ENCODE measurements around the gene NPTX1.

The NPTX1 gene

GRCh38 chr17:80503921-80504320, 27.5 kb upstream of the NPTX1 start:
- DNase-seq (ENCODE audit: low read depth): no peak
- H3K4me3 ChIP-seq (ENCODE audit: control insufficient read depth, low read depth, low read length): no peak overlapping the region
- TF ChIP-seq, protein P1, sequence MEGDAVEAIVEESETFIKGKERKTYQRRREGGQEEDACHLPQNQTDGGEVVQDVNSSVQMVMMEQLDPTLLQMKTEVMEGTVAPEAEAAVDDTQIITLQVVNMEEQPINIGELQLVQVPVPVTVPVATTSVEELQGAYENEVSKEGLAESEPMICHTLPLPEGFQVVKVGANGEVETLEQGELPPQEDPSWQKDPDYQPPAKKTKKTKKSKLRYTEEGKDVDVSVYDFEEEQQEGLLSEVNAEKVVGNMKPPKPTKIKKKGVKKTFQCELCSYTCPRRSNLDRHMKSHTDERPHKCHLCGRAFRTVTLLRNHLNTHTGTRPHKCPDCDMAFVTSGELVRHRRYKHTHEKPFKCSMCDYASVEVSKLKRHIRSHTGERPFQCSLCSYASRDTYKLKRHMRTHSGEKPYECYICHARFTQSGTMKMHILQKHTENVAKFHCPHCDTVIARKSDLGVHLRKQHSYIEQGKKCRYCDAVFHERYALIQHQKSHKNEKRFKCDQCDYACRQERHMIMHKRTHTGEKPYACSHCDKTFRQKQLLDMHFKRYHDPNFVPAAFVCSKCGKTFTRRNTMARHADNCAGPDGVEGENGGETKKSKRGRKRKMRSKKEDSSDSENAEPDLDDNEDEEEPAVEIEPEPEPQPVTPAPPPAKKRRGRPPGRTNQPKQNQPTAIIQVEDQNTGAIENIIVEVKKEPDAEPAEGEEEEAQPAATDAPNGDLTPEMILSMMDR (IDR thresholded peaks at IDR 0.05; ENCODE audit: control insufficient read depth, insufficient read depth, low read depth, low read length, missing control alignments): no peak

- H3K4me3 ChIP-seq (ENCODE audit: control insufficient read depth, low read depth, low read length): no peak overlapping the region
- no peak for DNase-seq (ENCODE audit: low read depth)
- TF ChIP-seq, protein P1 (IDR thresholded peaks at IDR 0.05; ENCODE audit: control insufficient read depth, insufficient read depth, low read depth, low read length, missing control alignments): no peak
These were observed 26.6 kb upstream of the NPTX1 start for GRCh38 chr17:80503031-80503430.

GRCh38 chr17:80502578-80502877, 26.1 kb upstream of the NPTX1 start:
- DNase-seq (ENCODE audit: low read depth): no peak
- no peak overlapping the region for H3K4me3 ChIP-seq (ENCODE audit: control insufficient read depth, low read depth, low read length)
- TF ChIP-seq, protein P1 (IDR thresholded peaks at IDR 0.05; ENCODE audit: control insufficient read depth, insufficient read depth, low read depth, low read length, missing control alignments): no peak

DNA sequence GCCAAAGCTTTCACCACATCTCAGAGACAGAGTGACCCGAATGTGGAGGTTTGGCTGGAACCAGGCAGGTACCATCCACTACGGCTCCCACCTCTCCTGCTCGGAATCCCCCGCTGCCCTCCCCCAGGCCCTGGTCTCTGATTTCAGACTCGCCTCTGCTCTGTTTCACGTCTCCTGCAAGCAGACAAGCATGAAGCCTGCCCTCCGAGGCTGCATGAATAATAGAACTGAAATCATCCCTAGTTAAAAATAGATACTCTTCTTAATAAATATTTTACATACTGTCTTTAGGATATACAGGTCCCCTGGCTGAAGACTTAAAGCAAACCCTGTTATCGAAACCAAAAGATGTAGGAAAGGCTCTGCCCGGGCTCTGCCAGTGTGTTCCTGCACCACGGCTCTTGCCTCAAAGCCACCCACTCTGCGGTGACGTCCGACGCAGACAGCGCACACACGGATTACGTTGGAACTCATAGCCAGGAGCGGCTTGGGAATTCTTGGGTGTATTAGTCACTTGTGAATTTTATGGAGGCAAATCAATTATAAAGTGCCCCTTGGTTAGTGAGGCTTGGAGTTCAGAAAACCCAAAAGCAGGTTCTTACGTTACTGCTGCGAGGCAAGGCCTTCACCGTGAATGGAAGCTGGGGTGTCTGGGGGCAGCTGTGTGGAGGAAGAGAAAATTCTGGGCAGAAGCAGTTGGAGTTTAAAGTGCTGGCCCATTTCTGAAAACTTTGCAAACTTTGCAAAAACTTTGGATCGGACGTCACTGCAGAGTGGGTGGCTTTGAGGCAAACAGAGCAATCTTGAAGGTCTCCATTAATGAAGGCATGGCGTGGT, 25.6 kb upstream of the NPTX1 start:
- TF ChIP-seq, protein P1 (IDR thresholded peaks at IDR 0.05; ENCODE audit: control insufficient read depth, insufficient read depth, low read depth, low read length, missing control alignments): no peak
- DNase-seq (ENCODE audit: low read depth): no peak
- H3K4me3 ChIP-seq (ENCODE audit: control insufficient read depth, low read depth, low read length): no peak overlapping the region

DNA sequence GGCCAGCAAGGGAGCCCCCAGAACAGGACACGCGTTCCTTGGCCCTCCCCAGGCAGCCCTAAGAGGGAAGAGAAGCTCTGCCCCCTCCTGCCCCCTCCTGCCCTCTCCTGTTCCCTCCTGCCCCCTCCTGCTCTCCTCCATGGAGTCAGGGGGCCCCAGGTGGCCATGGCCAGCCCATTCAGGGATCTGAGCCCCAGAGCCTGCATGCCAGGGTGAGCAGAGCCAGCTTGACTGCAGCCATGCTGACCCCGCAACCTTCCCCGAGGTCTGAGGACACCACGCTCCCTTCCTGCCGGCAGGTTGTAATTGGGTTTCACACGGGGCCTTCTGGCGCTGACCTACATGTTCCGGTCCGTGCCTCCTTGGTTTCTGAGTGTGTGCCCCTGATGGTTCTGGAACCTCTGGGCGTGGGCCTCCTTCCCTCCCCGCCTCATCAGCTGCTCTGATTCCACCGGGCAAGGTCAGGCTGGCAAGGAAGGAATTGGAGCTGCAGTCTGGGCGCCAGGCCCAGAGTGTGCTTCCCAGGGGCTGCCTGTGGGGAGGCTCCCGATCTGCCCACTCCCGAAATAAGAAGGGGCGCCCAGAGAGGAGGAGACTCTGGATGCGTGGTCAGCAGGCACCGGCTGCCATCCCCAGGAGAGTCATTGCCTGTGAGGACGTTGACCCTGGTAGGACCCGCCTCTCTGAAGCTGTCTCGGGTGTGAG, 23.7 kb upstream of the NPTX1 start:
- DNase-seq (ENCODE audit: low read depth): no peak
- no peak overlapping the region for H3K4me3 ChIP-seq (ENCODE audit: control insufficient read depth, low read depth, low read length)
- TF ChIP-seq, protein P1 (IDR thresholded peaks at IDR 0.05; ENCODE audit: control insufficient read depth, insufficient read depth, low read depth, low read length, missing control alignments): no peak

DNA sequence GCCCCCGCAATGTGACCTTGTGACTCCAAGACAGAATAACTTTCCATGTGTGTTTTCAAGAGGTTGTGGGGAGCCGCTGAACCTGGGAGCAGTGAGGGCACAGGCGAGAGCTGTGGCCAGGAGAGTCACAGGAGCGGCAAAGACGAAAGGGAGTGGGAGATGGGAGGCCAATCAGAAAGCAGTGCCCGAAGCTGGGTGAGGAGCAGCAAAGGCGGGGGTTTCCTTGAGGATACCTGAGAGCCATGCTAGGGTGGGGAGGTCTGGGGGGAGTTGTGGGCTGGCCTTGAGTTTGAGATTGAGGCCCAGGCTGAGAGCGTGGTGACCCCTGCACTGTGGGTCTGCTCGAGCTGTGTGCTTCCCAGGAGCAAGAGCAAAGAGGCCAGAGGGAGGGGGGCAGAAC, 23.2 kb upstream of the NPTX1 start:
- TF ChIP-seq, protein P1 (IDR thresholded peaks at IDR 0.05; ENCODE audit: control insufficient read depth, insufficient read depth, low read depth, low read length, missing control alignments): no peak
- no peak overlapping the region for H3K4me3 ChIP-seq (ENCODE audit: control insufficient read depth, low read depth, low read length)
- no peak for DNase-seq (ENCODE audit: low read depth)

All from AG09309 (cell line).